Cardiac fibroblast (primary cell): ENCODE results near the gene GID8.

Experiments used
- DNase-seq, 2 donors: peaks; one replicate each; pipeline versions ENCODE4 v3.0.0 to v3.0.0-alpha.2; 2010; ENCODE audit warnings: low read depth in 2 of 2
- H3K4me3 ChIP-seq, 2 donors: replicated peaks in 1 of 2; 1 replicate in 1 of 2; 2 replicates in 1 of 2; pipeline ENCODE4 v1.5.1; 2011; ENCODE audit warnings: low read depth in 2 of 2, low read length in 2 of 2, mild to moderate bottlenecking in 2 of 2, moderate library complexity in 1 of 2
- TF ChIP-seq, protein P1 (sequence below): IDR thresholded peaks from one replicate; pipeline ENCODE4 v1.5.1; 2011; ENCODE audit warnings: low read depth, mild to moderate bottlenecking, low read length, inconsistent platforms

GID8 gene

DNA sequence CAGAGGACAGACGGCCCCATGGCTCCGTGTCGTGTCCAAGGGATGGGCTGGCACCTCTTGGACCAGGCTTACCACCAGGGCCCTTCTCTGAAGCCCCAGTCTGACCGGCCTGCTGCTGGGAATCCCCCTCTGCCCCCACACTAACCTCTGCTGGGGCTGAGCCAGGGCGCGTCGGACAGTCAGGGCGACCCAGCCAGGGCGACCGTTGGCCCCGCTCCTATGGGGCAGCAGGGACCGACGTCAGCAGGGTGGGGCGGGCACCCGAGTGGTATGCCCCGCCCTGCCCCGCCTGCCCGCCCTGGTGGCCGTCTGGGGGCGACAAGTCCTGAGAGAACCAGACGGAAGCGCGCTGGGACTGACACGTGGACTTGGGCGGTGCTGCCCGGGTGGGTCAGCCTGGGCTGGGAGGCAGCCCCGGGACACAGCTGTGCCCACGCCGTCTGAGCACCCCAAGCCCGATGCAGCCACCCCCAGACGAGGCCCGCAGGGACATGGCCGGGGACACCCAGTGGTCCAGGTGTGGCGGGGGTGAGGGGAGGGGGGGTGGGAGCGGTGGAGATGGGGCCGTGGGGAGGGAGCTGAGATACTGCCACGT is 14.5 kb downstream of the GID8 start, which contains the start of gene SLC17A9:
Gene SLC17A9 (plus strand): TSS at position 337 of the 595 bp plus-strand sequence. CDS start 122 bp downstream, at position 459.
- TF ChIP-seq, protein P1, sequence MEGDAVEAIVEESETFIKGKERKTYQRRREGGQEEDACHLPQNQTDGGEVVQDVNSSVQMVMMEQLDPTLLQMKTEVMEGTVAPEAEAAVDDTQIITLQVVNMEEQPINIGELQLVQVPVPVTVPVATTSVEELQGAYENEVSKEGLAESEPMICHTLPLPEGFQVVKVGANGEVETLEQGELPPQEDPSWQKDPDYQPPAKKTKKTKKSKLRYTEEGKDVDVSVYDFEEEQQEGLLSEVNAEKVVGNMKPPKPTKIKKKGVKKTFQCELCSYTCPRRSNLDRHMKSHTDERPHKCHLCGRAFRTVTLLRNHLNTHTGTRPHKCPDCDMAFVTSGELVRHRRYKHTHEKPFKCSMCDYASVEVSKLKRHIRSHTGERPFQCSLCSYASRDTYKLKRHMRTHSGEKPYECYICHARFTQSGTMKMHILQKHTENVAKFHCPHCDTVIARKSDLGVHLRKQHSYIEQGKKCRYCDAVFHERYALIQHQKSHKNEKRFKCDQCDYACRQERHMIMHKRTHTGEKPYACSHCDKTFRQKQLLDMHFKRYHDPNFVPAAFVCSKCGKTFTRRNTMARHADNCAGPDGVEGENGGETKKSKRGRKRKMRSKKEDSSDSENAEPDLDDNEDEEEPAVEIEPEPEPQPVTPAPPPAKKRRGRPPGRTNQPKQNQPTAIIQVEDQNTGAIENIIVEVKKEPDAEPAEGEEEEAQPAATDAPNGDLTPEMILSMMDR = no peak
- DNase-seq = peak; percentile 36
- peak within 1 kb of the TSS; percentile 5 to 51 for H3K4me3 ChIP-seq

- H3K4me3 ChIP-seq = peak overlapping the region in 1 of 2 donors; percentile 51
- DNase-seq = no peak
Observed at GRCh38 chr20:62952968-62953838, 15.3 kb downstream of the GID8 start.

GRCh38 chr20:62953839-62954703 is 16.1 kb downstream of the GID8 start:
- H3K4me3 ChIP-seq = peak overlapping the region; percentile 3 to 51
- TF ChIP-seq, protein P1 = no peak
- peak; percentile 77 to 80 for DNase-seq

More at GRCh38 chr20:62952968-62953838, 15.3 kb downstream of the GID8 start:
- TF ChIP-seq, protein P1 = no peak

DNA sequence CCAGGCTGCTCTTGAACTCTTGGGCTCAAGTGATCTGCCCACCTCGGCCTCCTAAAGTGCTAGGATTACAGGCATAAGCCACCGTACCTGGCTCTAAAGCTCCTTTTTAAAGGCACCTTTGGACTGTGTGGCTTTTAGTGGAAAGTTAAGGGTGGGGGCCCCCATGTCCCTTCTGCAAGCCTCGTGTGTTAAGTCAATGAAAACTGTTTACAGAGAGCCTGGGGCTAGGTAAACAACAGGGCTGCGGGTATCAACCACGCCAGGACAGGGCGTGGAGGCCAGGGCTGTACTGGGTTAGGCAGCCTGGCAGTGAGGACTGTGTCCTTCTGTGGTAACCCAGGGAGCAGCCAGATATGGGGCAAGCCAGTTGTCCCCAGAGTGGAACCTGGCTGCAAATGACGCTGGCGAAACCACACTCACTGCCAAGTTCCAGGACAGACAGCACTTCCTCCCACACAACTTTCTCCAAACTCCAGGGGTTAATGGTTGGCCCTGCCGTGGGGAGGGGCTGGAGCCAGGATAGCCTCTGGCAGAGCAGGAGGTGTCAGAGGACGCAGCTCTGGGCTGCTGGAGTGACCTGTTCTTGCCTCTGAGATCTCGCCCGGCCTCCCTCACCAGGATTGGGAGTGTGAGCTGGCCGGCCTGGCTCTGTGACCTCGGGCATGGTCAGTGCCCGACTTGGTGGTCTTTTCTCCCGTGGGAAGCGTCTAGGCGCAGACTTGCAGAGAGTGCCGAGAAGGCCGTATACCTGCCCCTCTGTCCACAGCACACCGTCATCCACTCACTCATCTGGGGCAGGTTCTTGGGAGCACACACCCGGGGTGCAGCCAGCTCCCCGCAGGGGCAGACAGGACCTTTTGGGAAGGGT is 17.8 kb downstream of the GID8 start:
- TF ChIP-seq, protein P1 = no peak
- no peak for DNase-seq
- H3K4me3 ChIP-seq = no peak overlapping the region

DNA sequence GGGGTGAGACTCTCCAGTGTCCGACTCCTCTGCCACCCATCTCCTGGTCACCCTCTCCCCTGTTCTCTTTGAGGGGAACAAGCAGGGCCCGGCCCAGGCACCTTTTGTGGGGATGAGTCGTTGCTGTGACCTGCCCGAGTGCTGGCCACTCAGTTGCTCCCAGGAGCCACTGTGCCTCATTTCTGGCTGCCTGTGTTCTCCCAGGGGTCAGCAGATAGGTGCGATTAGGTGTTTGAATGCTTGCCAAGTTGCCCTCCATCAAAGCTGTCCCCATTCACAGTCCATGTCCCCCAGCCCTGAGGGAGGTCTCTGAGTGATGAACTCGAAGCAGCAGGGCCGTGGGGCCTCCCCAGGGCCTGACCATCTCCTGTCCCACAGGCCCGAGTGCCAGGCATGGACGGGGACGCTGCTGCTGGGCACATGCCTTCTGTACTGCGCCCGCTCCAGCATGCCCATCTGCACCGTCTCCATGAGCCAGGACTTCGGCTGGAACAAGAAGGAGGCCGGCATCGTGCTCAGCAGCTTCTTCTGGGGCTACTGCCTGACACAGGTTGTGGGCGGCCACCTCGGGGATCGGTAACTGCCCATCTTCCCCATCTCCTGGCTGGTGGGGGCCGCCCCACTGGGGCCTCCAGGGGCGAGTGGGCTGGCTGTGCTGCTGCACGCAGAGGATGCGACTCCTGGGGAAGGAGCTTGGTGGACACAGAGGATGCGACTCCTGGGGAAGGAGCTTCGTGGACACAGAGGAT is 18.6 kb downstream of the GID8 start:
- H3K4me3 ChIP-seq = no peak overlapping the region
- DNase-seq = no peak
- TF ChIP-seq, protein P1 = no peak
